ENCODE data around the gene TCEA2. TPM values are rescaled to one million over a fixed set of nuclear protein-coding genes. Genes with fewer than 3 reads are reported as not detected.

The TCEA2 gene
- total and polyA plus RNA-seq, 2 of the 13 experiments (the other 11 are each of a cell fraction or from before 2014, with no cell fraction given) = 28.1 to 33.7 TPM

DNA sequence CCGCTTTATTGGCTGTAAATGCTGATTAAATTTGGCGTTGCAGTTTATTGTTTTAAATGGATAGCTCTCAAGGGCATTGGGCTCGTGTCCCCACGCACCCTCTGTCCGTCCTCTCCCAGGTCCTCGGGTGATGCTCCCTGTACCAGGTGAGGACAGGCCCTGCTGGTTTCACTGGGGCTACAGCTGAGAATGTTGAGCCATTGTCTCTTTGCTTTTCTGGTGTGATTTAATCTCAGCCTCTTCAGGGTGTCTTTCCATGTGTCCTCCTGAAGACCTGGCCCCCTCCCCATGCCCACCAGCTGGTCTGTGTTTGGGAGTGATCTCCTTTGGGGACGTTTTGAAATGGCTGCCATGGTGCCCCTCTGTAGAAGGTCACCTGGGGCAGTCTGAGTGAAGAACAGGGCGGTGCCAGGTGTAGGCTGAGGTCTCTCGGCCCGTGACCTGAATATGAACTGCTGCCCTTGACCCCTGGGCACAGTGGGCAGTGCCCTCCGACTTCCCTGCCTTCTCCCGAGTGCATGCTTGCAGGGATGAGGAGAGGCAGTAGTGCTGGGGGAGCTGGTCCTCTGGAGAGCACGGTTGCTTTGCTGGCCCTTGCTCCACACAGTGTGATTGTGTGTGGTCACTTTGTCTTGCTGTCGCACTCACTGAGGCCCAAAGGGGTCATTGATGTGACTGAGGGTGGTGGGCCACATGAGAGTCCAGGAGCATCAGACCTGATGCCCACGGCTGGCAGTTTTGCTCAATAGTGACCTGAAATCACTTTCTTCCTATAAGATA lies 39.4 kb upstream of the TCEA2 start (continued):
- no peak; the same call in 1 of the 2 replicates for TF ChIP-seq ZBTB38 (CRISPR knock-in tag; IDR thresholded peaks at IDR 0.05)
- TF ChIP-seq PAWR (CRISPR knock-in tag; IDR thresholded peaks at IDR 0.05; ENCODE audit: borderline replicate concordance) = no peak
- TF ChIP-seq, protein P1, sequence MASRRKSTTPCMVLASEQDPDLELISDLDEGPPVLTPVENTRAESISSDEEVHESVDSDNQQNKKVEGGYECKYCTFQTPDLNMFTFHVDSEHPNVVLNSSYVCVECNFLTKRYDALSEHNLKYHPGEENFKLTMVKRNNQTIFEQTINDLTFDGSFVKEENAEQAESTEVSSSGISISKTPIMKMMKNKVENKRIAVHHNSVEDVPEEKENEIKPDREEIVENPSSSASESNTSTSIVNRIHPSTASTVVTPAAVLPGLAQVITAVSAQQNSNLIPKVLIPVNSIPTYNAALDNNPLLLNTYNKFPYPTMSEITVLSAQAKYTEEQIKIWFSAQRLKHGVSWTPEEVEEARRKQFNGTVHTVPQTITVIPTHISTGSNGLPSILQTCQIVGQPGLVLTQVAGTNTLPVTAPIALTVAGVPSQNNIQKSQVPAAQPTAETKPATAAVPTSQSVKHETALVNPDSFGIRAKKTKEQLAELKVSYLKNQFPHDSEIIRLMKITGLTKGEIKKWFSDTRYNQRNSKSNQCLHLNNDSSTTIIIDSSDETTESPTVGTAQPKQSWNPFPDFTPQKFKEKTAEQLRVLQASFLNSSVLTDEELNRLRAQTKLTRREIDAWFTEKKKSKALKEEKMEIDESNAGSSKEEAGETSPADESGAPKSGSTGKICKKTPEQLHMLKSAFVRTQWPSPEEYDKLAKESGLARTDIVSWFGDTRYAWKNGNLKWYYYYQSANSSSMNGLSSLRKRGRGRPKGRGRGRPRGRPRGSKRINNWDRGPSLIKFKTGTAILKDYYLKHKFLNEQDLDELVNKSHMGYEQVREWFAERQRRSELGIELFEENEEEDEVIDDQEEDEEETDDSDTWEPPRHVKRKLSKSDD (CRISPR knock-in tag; IDR thresholded peaks at IDR 0.05; ENCODE audit: low read depth) = no peak; the same call in 1 of the 2 replicates
- no peak for TF ChIP-seq JUN (CRISPR knock-in tag; IDR thresholded peaks at IDR 0.05)
- no peak for TF ChIP-seq ZNF772 (CRISPR knock-in tag; IDR thresholded peaks at IDR 0.05)
- TF ChIP-seq ZMYM4 (CRISPR knock-in tag; IDR thresholded peaks at IDR 0.05) = no peak; the same call in 1 of the 2 replicates
- TF ChIP-seq NCOA1 (CRISPR knock-in tag; IDR thresholded peaks at IDR 0.05) = no peak
- TF ChIP-seq GABPB1 (CRISPR knock-in tag; IDR thresholded peaks at IDR 0.05) = 0 out of 2 replicates have a peak, but pooled peaks have one; percentile 16
- no peak for TF ChIP-seq SP140L (CRISPR knock-in tag; IDR thresholded peaks at IDR 0.05; ENCODE audit: borderline replicate concordance)
- TF ChIP-seq ZNF567 (CRISPR knock-in tag; IDR thresholded peaks at IDR 0.05; ENCODE audit: borderline replicate concordance) = peak; percentile 34; the same call in 1 of the 2 replicates
- TF ChIP-seq, protein P2, sequence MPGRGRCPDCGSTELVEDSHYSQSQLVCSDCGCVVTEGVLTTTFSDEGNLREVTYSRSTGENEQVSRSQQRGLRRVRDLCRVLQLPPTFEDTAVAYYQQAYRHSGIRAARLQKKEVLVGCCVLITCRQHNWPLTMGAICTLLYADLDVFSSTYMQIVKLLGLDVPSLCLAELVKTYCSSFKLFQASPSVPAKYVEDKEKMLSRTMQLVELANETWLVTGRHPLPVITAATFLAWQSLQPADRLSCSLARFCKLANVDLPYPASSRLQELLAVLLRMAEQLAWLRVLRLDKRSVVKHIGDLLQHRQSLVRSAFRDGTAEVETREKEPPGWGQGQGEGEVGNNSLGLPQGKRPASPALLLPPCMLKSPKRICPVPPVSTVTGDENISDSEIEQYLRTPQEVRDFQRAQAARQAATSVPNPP (CRISPR knock-in tag; IDR thresholded peaks at IDR 0.05) = no peak
- TF ChIP-seq HNRNPL (IDR thresholded peaks at IDR 0.05; ENCODE audit: low read depth, low read length) = peak; percentile 100
- peak; percentile 66 for TF ChIP-seq ZNF225 (CRISPR knock-in tag; IDR thresholded peaks at IDR 0.05)
- TF ChIP-seq SRSF1 (optimal IDR thresholded peaks at IDR 0.05; ENCODE audit: low read depth, low read length) = peak; percentile 77
- TF ChIP-seq NBN (conservative IDR thresholded peaks at IDR 0.05) = no peak
- TF ChIP-seq RBM39 (IDR thresholded peaks at IDR 0.05; ENCODE audit: low read depth, low read length, poor library complexity, severe bottlenecking) = peak; percentile 78
- no peak for TF ChIP-seq ADNP (CRISPR knock-in tag; IDR thresholded peaks at IDR 0.05)
- TF ChIP-seq DR1 (CRISPR knock-in tag; IDR thresholded peaks at IDR 0.05) = no peak
- TF ChIP-seq PAX8 (CRISPR knock-in tag; IDR thresholded peaks at IDR 0.05; ENCODE audit: borderline replicate concordance) = no peak
- TF ChIP-seq THAP7 (CRISPR knock-in tag; IDR thresholded peaks at IDR 0.05) = no peak
- TF ChIP-seq, protein P3, sequence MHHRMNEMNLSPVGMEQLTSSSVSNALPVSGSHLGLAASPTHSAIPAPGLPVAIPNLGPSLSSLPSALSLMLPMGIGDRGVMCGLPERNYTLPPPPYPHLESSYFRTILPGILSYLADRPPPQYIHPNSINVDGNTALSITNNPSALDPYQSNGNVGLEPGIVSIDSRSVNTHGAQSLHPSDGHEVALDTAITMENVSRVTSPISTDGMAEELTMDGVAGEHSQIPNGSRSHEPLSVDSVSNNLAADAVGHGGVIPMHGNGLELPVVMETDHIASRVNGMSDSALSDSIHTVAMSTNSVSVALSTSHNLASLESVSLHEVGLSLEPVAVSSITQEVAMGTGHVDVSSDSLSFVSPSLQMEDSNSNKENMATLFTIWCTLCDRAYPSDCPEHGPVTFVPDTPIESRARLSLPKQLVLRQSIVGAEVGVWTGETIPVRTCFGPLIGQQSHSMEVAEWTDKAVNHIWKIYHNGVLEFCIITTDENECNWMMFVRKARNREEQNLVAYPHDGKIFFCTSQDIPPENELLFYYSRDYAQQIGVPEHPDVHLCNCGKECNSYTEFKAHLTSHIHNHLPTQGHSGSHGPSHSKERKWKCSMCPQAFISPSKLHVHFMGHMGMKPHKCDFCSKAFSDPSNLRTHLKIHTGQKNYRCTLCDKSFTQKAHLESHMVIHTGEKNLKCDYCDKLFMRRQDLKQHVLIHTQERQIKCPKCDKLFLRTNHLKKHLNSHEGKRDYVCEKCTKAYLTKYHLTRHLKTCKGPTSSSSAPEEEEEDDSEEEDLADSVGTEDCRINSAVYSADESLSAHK (CRISPR knock-in tag; IDR thresholded peaks at IDR 0.05; ENCODE audit: borderline replicate concordance) = 0 out of 2 replicates have a peak, but pooled peaks have one; percentile 29
- TF ChIP-seq ZNF205 (CRISPR knock-in tag; IDR thresholded peaks at IDR 0.05) = no peak
- TF ChIP-seq RFXANK (CRISPR knock-in tag; IDR thresholded peaks at IDR 0.05) = no peak
- no peak for TF ChIP-seq GATA4 (IDR thresholded peaks at IDR 0.05; ENCODE audit: borderline replicate concordance, low read depth)
